Ovary (tissue), 9 donors: ENCODE results near the gene CTNNA3. TPM values are rescaled to one million over a fixed set of nuclear protein-coding genes. Genes with fewer than 3 reads are reported as not detected.

ENCODE experiments used
- DNase-seq, 5 donors: peaks; one replicate each; pipeline ENCODE4 v3.0.0-alpha.2; 2019 to 2020
- H3K27ac ChIP-seq, 2 donors: fragments of 200-600 bp; one replicate each; pipeline versions ENCODE4 v1.5.1 to v1.8.0; 2019 to 2022
- H3K27me3 ChIP-seq: fragments of 200-600 bp; one replicate; pipeline ENCODE4 v1.8.0; 2022
- H3K36me3 ChIP-seq: fragments of 200-600 bp; sonication (generic); one replicate; pipeline ENCODE4 v1.5.1; 2019
- H3K4me1 ChIP-seq: one replicate; pipeline ENCODE4 v1.8.1; 2013; ENCODE audit warnings: mild to moderate bottlenecking, moderate library complexity; ENCODE audit not compliant: insufficient read depth
- H3K4me3 ChIP-seq: fragments of 200-600 bp; sonication (generic); one replicate; pipeline ENCODE4 v1.5.1; 2017
- H3K9me3 ChIP-seq, 2 donors: fragments of 200-600 bp in 1 of 2; sonication (generic) in 1 of 2; one replicate each; pipeline versions ENCODE4 v1.5.1 to v1.8.1; 2013 to 2019; ENCODE audit warnings: mild to moderate bottlenecking in 1 of 2, moderate library complexity in 1 of 2
- CTCF ChIP-seq, 3 donors: fragments of 450-650 bp in 2 of 3; fragments of 200-600 bp in 1 of 3; IDR thresholded peaks; one replicate each; pipeline versions ENCODE4 v1.5.1 to v1.8.0; 2016 to 2022; ENCODE audit warnings: antibody characterized with exemption in 3 of 3, mild to moderate bottlenecking in 1 of 3
- EP300 ChIP-seq: sonication (generic); formaldehyde crosslinking; IDR thresholded peaks from one replicate; pipeline ENCODE4 v1.6.1; 2017; ENCODE audit warnings: antibody characterized with exemption
- POLR2A ChIP-seq: fragments of 450-650 bp; IDR thresholded peaks from one replicate; pipeline ENCODE4 v1.6.1; 2017; ENCODE audit warnings: antibody characterized with exemption, mild to moderate bottlenecking, moderate library complexity
- WGBS, 3 donors: extraction: QIAGEN DNeasy Blood & Tissue Kit in 1 of 3; methylation state at CpG; one replicate each; pipeline versions ENCODE4 v1.1.5 to v1.1.7; 2013 to 2017; 5-methylcytosine and 5-hydroxymethylcytosine counted together
- intact Hi-C, 4 donors: fragments of 100-400 bp; cut with DNase I; formaldehyde crosslinking; loops; one replicate each; pipeline versions ENCODE4 v1.11.0 to v1.15.1; 2022 to 2023
- polyA plus RNA-seq, 2 donors: library from polyadenylated mRNA; stranded (reverse); fragments of 200-250 nt in 1 of 2; fragments of 350-450 nt in 1 of 2; fragmentation: Illumina TruSeq in 1 of 2; extraction: RNeasy Lipid Tissue Mini Kit (QIAGEN cat#74804) in 1 of 2; gene quantifications; one replicate each; pipeline ENCODE4 v1.2.3, GENCODE V29; 2013 to 2014
- total RNA-seq, 7 donors: library from RNA; depleted of rRNA in 2 of 7; stranded (reverse); fragments of >200 nt in 2 of 7; fragmentation: NEBNext Ultra II Directional in 3 of 7; extraction: Animal tissue kit (Norgen Biotek cat#: 25700) in 3 of 7; gene quantifications; one replicate each; pipeline versions ENCODE4 v1.1.0 to v1.2.4, GENCODE V29; 2016 to 2023
- donor health status: DM: no; HTN: no; CAD: no; lungs with moderate emphysema.
- donor health status: DM: no; HTN: no; CAD: no.
- donor health status: Bipolar disorder and iron deficiency.
- donor health status: DM: yes; HTN: yes; CAD: no.
- donor health status: DM: no; HTN: no; CAD: no.
- donor health status: DM: yes; HTN: yes; CAD: no.

CTNNA3 gene
- total and polyA plus RNA-seq, 9 donors, result 1.9 to 9.7 (median 4.0) TPM

GRCh38 chr10:67046507-67046906, 649.5 kb downstream of the CTNNA3 start:
- WGBS, 3 donors, result 93 to 95% (median 94%) methylated on average over 3 of the region's 3 CpGs
- intact Hi-C loops, result no loop called here
- DNase-seq, result no peak
- Histone ChIP-seq H3K36me3 (no peaks in the 10 kb centered on the region), H3K27me3 (no peaks in the 10 kb centered on the region), H3K27ac (no peak overlapping the region), H3K9me3 (no peaks in the 10 kb centered on the region), H3K4me3 (no peak overlapping the region), H3K4me1 (no peaks in the 10 kb centered on the region)
- TF ChIP-seq CTCF (IDR thresholded peaks at IDR 0.05) (no peak), EP300 (no peak), POLR2A (no peak)

- 98 to 99% (median 98%) methylated on average over 22 of the region's 22 CpGs for WGBS, 3 donors
- TF ChIP-seq POLR2A (no peak), CTCF (IDR thresholded peaks at IDR 0.05) (no peak), EP300 (no peak)
- Histone ChIP-seq H3K4me1 (no peaks in the 10 kb centered on the region), H3K27me3 (no peaks in the 10 kb centered on the region), H3K9me3 (no peaks in the 10 kb centered on the region), H3K36me3 (no peaks in the 10 kb centered on the region), H3K4me3 (no peak overlapping the region), H3K27ac (no peak overlapping the region)
- intact Hi-C loops, result no loop called here
- no peak for DNase-seq
Observed at GRCh38 chr10:67045404-67045803, 650.6 kb downstream of the CTNNA3 start.

- no peak for DNase-seq
- TF ChIP-seq POLR2A, result no peak
- no peak for TF ChIP-seq EP300
- no peak for TF ChIP-seq CTCF (IDR thresholded peaks at IDR 0.05)
Observed at GRCh38 chr10:67043041-67043440, 653.0 kb downstream of the CTNNA3 start.

GRCh38 chr10:67036808-67037207, 659.2 kb downstream of the CTNNA3 start:
- H3K9me3 ChIP-seq, result no peaks in the 10 kb centered on the region
- intact Hi-C loops, result no loop called here
- H3K27me3 ChIP-seq, result no peaks in the 10 kb centered on the region
- DNase-seq, result no peak
- H3K4me3 ChIP-seq, result no peak overlapping the region
- 69 to 96% (median 95%) methylated on average over 2 of the region's 2 CpGs for WGBS, 3 donors
- H3K36me3 ChIP-seq, result no peaks in the 10 kb centered on the region
- no peak for TF ChIP-seq EP300
- no peak for TF ChIP-seq CTCF (IDR thresholded peaks at IDR 0.05)
- TF ChIP-seq POLR2A, result no peak
- no peaks in the 10 kb centered on the region for H3K4me1 ChIP-seq
- H3K27ac ChIP-seq, result no peak overlapping the region

More at GRCh38 chr10:67043041-67043440, 653.0 kb downstream of the CTNNA3 start:
- Histone ChIP-seq H3K4me1 (no peaks in the 10 kb centered on the region), H3K27me3 (no peaks in the 10 kb centered on the region), H3K27ac (no peak overlapping the region), H3K9me3 (no peaks in the 10 kb centered on the region), H3K36me3 (no peaks in the 10 kb centered on the region), H3K4me3 (no peak overlapping the region)
- intact Hi-C loops, result no loop called here

- WGBS, 3 donors, result 96 to 98% (median 97%) methylated on average over 9 of the region's 9 CpGs
- Histone ChIP-seq H3K27me3 (no peaks in the 10 kb centered on the region), H3K9me3 (no peaks in the 10 kb centered on the region), H3K4me3 (no peak overlapping the region), H3K4me1 (no peaks in the 10 kb centered on the region), H3K36me3 (no peaks in the 10 kb centered on the region), H3K27ac (no peak overlapping the region)
- TF ChIP-seq CTCF (IDR thresholded peaks at IDR 0.05) (no peak), POLR2A (no peak), EP300 (no peak)
- no peak for DNase-seq
- intact Hi-C loops, result no loop called here
Observed at GRCh38 chr10:67033878-67034277, 662.1 kb downstream of the CTNNA3 start.
